GM13976 (cell line): ENCODE results near the gene KLF15.

Experiments used
- DNase-seq: peaks from one replicate; pipeline ENCODE4 v3.0.0; 2012; ENCODE audit warnings: low spot score
- in situ Hi-C: fragments of 300-500 bp; cut with MboI; formaldehyde crosslinking; loops from one replicate; pipeline ENCODE4 v1.12.0; 2022; ENCODE audit warnings: low sequenced_read_pairs, mixed read lengths, inconsistent platforms; ENCODE audit not compliant: unreplicated experiment
- TF ChIP-seq, protein P1 (sequence below): IDR thresholded peaks from 2 replicates; pipeline ENCODE4 v1.5.1; 2012; ENCODE audit warnings: borderline replicate concordance, mild to moderate bottlenecking; ENCODE audit not compliant: insufficient read depth; ENCODE audit errors: extremely low read depth, missing control alignments, control extremely low read depth

KLF15 gene

DNA sequence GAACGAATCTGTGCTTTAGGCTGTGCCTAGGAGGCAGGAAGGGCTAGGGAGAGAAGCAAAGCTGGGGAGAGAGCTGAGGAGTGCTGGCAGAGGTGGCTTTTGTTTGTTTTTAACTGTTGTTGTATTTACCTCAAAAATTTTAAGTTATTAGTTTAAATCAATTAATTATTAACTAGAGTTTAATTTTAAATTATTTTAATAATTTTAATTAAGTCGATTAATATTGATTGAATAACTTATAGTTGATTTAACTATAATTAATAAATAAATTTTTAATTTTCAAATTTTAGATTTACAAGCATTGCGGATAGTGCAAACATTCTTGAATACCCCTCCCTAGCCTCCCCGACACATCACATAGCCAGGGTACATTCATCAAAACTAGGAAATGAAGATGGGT, 30.6 kb downstream of the KLF15 start:
- in situ Hi-C loops, result no loop called here
- TF ChIP-seq, protein P1, sequence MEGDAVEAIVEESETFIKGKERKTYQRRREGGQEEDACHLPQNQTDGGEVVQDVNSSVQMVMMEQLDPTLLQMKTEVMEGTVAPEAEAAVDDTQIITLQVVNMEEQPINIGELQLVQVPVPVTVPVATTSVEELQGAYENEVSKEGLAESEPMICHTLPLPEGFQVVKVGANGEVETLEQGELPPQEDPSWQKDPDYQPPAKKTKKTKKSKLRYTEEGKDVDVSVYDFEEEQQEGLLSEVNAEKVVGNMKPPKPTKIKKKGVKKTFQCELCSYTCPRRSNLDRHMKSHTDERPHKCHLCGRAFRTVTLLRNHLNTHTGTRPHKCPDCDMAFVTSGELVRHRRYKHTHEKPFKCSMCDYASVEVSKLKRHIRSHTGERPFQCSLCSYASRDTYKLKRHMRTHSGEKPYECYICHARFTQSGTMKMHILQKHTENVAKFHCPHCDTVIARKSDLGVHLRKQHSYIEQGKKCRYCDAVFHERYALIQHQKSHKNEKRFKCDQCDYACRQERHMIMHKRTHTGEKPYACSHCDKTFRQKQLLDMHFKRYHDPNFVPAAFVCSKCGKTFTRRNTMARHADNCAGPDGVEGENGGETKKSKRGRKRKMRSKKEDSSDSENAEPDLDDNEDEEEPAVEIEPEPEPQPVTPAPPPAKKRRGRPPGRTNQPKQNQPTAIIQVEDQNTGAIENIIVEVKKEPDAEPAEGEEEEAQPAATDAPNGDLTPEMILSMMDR, result no peak
- DNase-seq, result no peak

GRCh38 chr3:126322181-126322967, 34.8 kb downstream of the KLF15 start:
- DNase-seq, result no peak
- in situ Hi-C loops, result no loop called here

DNA sequence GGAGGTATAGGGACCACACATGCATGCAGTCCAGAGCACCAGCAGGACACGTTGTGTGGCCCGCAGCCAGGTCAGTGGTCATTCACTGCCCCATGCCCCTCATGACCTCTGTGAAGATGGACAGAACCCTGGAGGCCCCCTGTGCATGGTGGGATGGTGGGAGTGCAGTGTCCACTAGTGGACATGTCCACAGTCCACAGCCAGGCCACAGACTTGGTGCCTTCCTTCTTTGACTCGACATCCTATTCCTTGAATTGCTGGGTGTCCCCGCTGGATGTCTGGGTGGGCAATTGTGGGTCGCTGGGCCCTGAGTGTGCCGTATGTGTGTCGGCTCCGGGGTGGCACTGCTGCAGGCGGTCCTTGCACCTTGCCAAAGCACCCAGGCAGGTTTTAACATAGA, 35.7 kb downstream of the KLF15 start:
- TF ChIP-seq, protein P1, result no peak

More at GRCh38 chr3:126322181-126322967, 34.8 kb downstream of the KLF15 start:
- TF ChIP-seq, protein P1, result no peak

DNA sequence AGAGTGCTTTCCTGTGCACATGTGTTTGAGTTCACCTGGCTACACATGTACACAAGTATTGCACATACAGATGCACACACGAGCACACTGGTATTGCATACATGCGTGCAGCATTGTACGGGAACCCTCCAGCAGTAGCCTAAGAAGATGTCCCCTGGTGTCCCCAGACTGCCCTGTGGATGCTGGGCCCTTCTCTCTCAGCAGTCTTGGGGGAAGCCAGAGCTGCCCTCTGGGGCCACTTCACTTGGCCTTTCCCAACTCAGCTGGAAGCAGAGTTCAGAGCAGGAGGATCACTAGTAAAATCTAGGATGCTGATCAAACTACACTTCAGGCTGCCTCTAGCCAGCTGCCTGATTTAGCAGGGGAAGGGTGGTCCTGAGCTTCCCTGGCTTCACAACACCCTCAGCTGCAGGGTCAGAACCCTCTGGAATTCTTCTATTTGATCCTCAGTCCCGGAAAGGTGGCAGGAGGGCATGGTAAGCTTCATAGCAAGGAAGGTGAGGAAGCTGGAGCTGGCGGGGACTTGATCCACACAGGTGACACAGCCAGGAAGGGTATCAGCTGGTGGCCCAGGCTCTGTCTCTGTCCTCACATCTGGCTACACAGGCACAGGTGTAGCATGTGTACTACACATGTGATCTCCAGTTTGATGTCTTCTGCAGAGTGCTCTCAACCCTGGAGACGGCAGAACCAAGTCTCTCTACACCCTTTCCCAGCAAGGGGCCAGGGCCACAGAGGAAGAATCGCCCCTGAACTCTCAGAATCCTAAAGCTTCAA, 36.5 kb downstream of the KLF15 start:
- TF ChIP-seq, protein P1, result no peak
- in situ Hi-C loops, result no loop called here
- no peak for DNase-seq

More for the DNA sequence above, 35.7 kb downstream of the KLF15 start:
- DNase-seq, result no peak
- in situ Hi-C loops, result no loop called here

- TF ChIP-seq, protein P1, result no peak
- DNase-seq, result no peak
- in situ Hi-C loops, result no loop called here
These were observed 37.4 kb downstream of the KLF15 start for GRCh38 chr3:126319701-126320295.
